Ishikawa (cell line): ENCODE results near the gene MARCHF10.

Source experiments
- CREB1 ChIP-seq: IDR thresholded peaks from 2 replicates; pipeline ENCODE4 v1.6.1; 2012; ENCODE audit warnings: low read depth
- EGR1 ChIP-seq: IDR thresholded peaks from 2 replicates; pipeline ENCODE4 v1.6.1; 2012
- EP300 ChIP-seq: IDR thresholded peaks from 2 replicates; pipeline ENCODE4 v1.6.1; 2012; ENCODE audit warnings: borderline replicate concordance
- FOXM1 ChIP-seq: IDR thresholded peaks from 2 replicates; pipeline ENCODE4 v1.6.1; 2012; ENCODE audit warnings: low read depth, borderline replicate concordance
- TCF12 ChIP-seq: IDR thresholded peaks from 2 replicates; pipeline ENCODE4 v1.6.1; 2012; ENCODE audit warnings: low read depth
- YY1 ChIP-seq: IDR thresholded peaks from 2 replicates; pipeline ENCODE4 v1.6.1; 2012; ENCODE audit warnings: low read depth
- TF ChIP-seq, protein P1 (sequence below): IDR thresholded peaks from 2 replicates; pipeline ENCODE4 v1.6.1; 2012; ENCODE audit warnings: low read depth, mild to moderate bottlenecking
- TF ChIP-seq, protein P2 (sequence below): IDR thresholded peaks from 2 replicates; pipeline ENCODE4 v1.6.1; 2012

DNA sequence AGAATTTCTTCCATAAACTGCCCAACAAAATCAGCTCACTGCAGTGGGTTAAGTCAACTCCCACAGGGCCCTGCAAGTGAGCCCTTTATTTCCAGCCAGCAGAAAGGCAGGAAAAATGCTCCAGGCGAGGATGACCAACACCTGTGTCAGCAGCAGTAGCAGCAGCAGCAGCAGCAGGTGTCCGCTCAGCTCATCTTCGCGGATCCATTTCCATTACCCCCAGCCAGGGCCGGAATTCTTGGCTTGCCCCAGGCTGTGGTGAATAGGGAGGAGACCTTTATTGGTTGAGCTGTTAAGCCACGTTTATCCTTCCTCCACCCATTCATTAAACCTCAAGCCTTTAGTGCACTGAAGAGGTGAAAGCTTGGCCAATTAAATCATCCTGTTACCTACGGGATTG, 46.2 kb downstream of the MARCHF10 start:
- TF ChIP-seq FOXM1 (no peak), TCF12 (no peak), EGR1 (no peak), CREB1 (no peak), YY1 (no peak), EP300 (no peak)
- TF ChIP-seq, protein P1, sequence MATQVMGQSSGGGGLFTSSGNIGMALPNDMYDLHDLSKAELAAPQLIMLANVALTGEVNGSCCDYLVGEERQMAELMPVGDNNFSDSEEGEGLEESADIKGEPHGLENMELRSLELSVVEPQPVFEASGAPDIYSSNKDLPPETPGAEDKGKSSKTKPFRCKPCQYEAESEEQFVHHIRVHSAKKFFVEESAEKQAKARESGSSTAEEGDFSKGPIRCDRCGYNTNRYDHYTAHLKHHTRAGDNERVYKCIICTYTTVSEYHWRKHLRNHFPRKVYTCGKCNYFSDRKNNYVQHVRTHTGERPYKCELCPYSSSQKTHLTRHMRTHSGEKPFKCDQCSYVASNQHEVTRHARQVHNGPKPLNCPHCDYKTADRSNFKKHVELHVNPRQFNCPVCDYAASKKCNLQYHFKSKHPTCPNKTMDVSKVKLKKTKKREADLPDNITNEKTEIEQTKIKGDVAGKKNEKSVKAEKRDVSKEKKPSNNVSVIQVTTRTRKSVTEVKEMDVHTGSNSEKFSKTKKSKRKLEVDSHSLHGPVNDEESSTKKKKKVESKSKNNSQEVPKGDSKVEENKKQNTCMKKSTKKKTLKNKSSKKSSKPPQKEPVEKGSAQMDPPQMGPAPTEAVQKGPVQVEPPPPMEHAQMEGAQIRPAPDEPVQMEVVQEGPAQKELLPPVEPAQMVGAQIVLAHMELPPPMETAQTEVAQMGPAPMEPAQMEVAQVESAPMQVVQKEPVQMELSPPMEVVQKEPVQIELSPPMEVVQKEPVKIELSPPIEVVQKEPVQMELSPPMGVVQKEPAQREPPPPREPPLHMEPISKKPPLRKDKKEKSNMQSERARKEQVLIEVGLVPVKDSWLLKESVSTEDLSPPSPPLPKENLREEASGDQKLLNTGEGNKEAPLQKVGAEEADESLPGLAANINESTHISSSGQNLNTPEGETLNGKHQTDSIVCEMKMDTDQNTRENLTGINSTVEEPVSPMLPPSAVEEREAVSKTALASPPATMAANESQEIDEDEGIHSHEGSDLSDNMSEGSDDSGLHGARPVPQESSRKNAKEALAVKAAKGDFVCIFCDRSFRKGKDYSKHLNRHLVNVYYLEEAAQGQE = no peak
- TF ChIP-seq, protein P2, sequence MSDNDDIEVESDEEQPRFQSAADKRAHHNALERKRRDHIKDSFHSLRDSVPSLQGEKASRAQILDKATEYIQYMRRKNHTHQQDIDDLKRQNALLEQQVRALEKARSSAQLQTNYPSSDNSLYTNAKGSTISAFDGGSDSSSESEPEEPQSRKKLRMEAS = no peak
